ENCODE data around the gene FMNL1. TPM values are rescaled to one million over a fixed set of nuclear protein-coding genes. Genes with fewer than 3 reads are reported as not detected.

FMNL1 gene
- polyA plus RNA-seq, 1 experiment = 2.0 TPM

DNA sequence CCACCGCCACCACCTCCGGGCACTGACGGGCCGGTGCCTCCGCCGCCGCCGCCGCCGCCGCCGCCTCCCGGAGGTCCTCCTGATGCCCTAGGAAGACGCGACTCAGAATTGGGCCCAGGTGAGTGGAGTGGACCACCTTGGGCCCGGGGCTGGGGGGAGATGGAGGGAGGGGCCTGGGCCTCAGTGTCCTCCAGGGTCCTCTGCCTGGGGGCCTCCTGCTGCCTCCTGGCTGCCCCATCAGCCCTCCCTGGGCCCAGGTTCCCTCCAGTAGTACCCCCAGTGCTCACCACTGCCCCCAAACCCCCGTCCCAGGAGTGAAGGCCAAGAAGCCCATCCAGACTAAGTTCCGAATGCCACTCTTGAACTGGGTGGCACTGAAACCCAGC, 20.3 kb downstream of the FMNL1 start:
- CTCF ChIA-PET = interaction anchor here (1.0 to 2.5 kb wide), 4 partner anchors 35 to 144 kb away, joined by 3 to 7 read pairs (median 4); partner anchors contain the start of gene ACBD4
- TF ChIP-seq, protein P1, sequence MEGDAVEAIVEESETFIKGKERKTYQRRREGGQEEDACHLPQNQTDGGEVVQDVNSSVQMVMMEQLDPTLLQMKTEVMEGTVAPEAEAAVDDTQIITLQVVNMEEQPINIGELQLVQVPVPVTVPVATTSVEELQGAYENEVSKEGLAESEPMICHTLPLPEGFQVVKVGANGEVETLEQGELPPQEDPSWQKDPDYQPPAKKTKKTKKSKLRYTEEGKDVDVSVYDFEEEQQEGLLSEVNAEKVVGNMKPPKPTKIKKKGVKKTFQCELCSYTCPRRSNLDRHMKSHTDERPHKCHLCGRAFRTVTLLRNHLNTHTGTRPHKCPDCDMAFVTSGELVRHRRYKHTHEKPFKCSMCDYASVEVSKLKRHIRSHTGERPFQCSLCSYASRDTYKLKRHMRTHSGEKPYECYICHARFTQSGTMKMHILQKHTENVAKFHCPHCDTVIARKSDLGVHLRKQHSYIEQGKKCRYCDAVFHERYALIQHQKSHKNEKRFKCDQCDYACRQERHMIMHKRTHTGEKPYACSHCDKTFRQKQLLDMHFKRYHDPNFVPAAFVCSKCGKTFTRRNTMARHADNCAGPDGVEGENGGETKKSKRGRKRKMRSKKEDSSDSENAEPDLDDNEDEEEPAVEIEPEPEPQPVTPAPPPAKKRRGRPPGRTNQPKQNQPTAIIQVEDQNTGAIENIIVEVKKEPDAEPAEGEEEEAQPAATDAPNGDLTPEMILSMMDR (IDR thresholded peaks at IDR 0.05; ENCODE audit: insufficient read depth, low read depth, low read length) = no peak

GRCh38 chr17:45243750-45244149, 22.1 kb downstream of the FMNL1 start:
- ChIA-PET CTCF (interaction anchor here (0.7 to 3.1 kb wide), 5 partner anchors 8 to 108 kb away, joined by 3 to 13 read pairs (median 3); partner anchors contain the start of gene ACBD4), POLR2A (no interaction called here)
- no peak for DNase-seq (ENCODE audit: low read depth)
- no peaks in the 10 kb centered on the region; the same call in 1 of the 2 replicates for H3K27me3 ChIP-seq (ENCODE audit: control insufficient read depth, insufficient read depth, low read length)
- TF ChIP-seq, protein P1 (IDR thresholded peaks at IDR 0.05; ENCODE audit: insufficient read depth, low read depth, low read length) = no peak
- H3K4me3 ChIP-seq (ENCODE audit: low read depth, low read length) = no peak overlapping the region
- H3K36me3 ChIP-seq (ENCODE audit: control insufficient read depth, insufficient read depth, low read length) = no peaks in the 10 kb centered on the region

More for the DNA sequence above, 20.3 kb downstream of the FMNL1 start:
- no peak for DNase-seq (ENCODE audit: low read depth)
- Histone ChIP-seq H3K27me3 (ENCODE audit: control insufficient read depth, insufficient read depth, low read length) (no peaks in the 10 kb centered on the region; the same call in 1 of the 2 replicates), H3K36me3 (ENCODE audit: control insufficient read depth, insufficient read depth, low read length) (no peaks in the 10 kb centered on the region), H3K4me3 (ENCODE audit: low read depth, low read length) (no peak overlapping the region)
- POLR2A ChIA-PET = no interaction called here

DNA sequence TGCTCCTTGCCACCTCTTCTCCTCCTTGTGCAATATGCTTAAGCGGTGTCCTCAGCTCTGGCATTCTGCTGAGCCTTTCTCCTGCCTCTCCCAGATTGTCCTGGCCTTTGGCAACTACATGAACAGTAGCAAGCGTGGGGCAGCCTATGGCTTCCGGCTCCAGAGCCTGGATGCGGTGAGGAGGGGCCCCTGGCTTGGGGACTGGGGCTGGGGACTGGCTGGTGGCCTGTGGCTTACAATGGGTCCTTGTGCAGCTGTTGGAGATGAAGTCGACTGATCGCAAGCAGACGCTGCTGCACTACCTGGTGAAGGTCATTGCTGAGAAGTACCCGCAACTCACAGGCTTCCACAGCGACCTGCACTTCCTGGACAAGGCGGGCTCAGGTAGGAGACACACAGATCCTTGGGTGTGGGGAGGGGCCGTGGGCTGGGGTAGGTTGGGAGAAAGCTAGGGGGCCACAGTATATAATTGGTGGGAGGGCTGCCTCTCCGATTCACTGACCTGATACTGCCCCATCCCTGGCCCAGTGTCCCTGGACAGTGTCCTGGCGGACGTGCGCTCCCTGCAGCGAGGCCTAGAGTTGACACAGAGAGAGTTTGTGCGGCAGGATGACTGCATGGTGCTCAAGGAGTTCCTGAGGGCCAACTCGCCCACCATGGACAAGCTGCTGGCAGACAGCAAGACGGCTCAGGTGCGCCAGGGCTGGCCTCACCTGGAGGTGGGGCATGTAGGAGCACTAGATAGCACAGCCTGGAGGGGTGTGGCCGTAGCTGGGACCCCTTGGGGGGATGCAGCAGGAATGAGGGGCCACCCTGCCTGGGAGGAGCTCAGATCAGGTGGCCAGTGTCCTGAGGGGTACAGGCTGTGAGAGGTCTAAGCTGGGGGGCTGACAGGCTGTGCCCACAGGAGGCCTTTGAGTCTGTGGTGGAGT, 23.3 kb downstream of the FMNL1 start:
- Histone ChIP-seq H3K4me3 (ENCODE audit: low read depth, low read length) (no peak overlapping the region), H3K27me3 (ENCODE audit: control insufficient read depth, insufficient read depth, low read length) (no peaks in the 10 kb centered on the region; the same call in 1 of the 2 replicates), H3K36me3 (ENCODE audit: control insufficient read depth, insufficient read depth, low read length) (no peaks in the 10 kb centered on the region; the same call in 1 of the 2 replicates)
- POLR2A ChIA-PET = no interaction called here
- no peak for DNase-seq (ENCODE audit: low read depth)
- CTCF ChIA-PET = interaction anchor here (1.0 to 3.1 kb wide), 3 partner anchors 9 to 110 kb away, joined by 3 to 13 read pairs (median 7); partner anchors contain the start of gene ACBD4
- TF ChIP-seq, protein P1 (IDR thresholded peaks at IDR 0.05; ENCODE audit: insufficient read depth, low read depth, low read length) = no peak

GRCh38 chr17:45246338-45246737, 24.7 kb downstream of the FMNL1 start:
- Histone ChIP-seq H3K4me3 (ENCODE audit: low read depth, low read length) (no peak overlapping the region), H3K36me3 (ENCODE audit: control insufficient read depth, insufficient read depth, low read length) (no peaks in the 10 kb centered on the region; the same call in 1 of the 2 replicates), H3K27me3 (ENCODE audit: control insufficient read depth, insufficient read depth, low read length) (no peaks in the 10 kb centered on the region; the same call in 1 of the 2 replicates)
- no peak for DNase-seq (ENCODE audit: low read depth)
- CTCF ChIA-PET = interaction anchor here (0.5 to 3.1 kb wide), 12 partner anchors 9 to 147 kb away, joined by 3 to 13 read pairs (median 5); partner anchors contain the start of gene ACBD4
- POLR2A ChIA-PET = no interaction called here
- TF ChIP-seq, protein P1 (IDR thresholded peaks at IDR 0.05; ENCODE audit: insufficient read depth, low read depth, low read length) = no peak

All from BJ (cell line).